Limb (tissue), 2 donors: ENCODE data around the gene KCNIP4.
A peak's percentile ranks its signal among the peaks of the same experiment; 100 is the strongest.

Experiments used
- DNase-seq, 2 donors: peaks; one replicate each; pipeline ENCODE4 v3.0.0-alpha.2; 2016; ENCODE audit errors: extremely low spot score in 2 of 2

Gene KCNIP4

DNA sequence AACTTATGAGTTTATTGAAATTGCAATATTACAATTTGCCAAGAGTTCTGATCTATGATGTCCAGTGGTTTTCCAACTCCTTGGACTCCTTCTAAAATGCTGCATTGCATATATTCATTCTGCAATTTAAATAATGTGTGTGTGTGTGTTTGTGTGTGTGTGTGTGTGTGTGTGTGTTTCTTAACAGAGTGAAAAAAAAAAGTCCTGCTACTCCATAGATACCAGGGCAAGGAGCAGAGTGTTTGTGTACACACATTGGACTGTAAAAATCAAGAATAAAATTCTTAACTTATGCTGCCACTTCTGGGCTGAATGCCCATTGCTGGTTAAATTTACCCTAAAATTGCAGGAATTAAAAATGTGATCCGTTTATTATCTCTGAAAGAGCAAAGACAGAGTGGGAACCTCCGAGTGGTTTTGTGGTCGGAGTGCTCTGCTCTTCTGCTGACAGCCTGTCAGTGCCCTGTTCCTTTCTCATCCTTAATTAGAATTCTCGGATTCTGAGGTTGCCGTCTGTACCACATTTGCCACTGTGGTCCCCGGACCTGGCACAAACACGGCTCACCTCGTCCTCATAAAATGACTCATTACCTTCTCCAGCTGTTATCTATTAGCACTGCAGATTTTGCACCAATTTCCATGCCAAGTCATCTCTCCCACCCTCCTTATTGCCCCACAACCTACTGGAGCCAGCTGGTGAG, 355.5 kb downstream of the KCNIP4 start:
- DNase-seq = peak in 1 of 2 donors; percentile 16

DNA sequence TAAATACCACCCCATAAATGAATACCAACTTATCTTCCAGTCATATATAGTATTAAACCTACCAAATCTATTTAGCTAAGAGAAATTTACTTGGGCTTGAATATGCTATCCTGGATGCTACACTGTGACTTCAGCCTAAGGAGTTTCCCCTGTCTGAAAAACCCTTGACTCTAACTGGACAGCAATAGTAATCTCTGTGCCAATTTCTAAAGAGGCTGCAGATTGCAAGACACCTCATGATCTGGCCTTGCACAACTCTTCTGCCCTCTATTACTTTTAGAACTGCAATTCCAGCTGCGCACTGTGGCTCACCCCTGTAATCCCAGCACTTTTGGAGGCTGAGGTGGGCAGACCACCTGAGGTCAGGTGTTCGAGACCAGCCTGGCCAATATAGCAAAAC, 371.5 kb downstream of the KCNIP4 start:
- no peak for DNase-seq

DNA sequence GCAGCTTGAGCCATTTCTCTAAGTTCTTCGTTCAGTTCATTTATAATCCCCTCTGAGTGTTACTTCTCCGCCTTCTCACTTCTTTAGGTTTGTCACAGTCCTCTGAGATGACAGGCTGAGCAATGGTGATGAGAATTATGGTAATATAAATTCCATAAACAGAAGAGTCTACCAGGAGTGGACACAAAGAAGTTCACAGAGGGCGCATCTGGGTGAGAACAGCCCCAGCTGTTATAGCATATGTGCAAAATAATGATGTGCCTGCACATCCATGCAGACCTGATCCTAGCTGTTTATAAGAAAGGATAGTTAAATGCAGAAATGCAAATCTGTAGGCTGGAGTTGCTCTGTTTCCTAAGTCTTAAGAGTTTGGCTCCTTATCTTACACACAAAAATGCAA, 377.5 kb downstream of the KCNIP4 start:
- no peak for DNase-seq

DNA sequence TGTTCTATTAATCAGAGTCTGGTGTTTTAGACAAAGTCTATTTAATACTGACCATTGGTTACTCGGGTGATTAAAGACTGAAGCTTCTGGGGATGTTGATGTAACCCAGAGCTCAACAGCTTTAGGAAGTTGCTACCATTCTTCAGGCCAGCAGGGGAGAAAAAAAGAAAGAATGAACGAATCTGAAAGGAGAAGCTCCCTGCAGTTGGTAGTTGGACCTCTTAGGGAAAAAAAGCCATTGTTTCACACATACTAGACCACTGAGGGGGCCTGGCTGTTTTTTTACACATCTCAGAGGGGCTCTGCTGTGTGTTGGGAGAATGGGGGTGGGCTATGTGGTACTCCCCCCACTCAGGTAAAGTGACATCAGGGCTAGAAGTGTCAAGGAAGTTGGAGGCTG, 378.9 kb downstream of the KCNIP4 start:
- no peak for DNase-seq

DNA sequence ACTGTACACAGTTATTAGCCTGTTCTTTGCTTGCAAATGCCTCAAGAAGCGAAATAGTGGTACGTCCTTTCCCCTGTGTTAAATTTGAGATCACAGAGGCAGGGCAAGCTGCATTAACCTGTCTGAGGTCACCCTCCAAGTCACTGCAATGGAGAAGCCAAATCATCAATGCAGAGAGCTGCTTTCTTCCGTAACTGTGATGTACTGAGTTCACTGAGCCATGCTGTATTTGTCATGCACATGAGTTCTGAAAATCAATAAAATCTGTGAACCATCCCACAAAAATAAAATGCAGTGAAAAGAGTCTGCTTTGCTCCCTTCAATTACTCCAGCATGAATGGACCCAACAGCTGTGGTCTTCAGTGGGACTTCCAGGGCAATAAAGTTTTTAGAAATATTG, 393.5 kb downstream of the KCNIP4 start:
- DNase-seq = no peak

DNA sequence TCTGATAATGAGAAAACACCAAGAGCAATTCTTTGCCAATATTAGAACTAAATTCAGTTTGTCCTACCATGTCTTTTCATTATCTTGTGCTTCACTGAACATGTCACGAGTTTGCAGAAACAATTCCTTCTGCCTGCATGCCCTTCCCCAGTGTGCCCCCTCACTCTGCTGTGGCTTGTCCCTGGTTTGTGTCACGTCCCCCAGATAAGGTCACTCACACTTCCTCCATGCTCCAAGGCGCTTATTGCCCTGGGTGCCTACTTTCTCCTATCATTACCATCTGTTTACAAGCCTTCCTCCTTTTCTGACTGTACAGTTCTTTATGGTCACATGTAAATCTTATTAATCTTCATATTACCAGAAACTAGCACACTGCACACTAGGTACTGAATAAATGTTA, 394.1 kb downstream of the KCNIP4 start:
- DNase-seq = no peak

DNA sequence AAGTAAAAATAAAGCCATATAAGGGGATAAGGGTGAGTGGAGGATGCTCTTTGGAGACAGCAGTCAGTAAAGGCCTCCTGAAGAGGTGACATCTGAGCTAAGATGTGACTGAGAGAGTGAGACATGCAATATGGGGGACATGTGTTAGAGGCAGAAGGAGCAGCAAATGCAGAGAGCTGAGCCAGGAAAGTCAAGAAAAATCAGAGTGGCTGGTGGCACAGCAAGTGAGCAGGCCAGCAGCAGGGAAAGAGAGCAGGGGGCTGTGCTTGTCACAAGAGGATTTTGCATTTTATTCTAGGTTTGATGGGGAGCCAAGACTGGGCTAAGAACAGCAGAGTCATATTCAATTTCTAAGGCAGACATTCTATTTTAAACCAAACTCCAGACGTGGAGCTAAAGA, 394.5 kb downstream of the KCNIP4 start:
- DNase-seq = no peak

DNA sequence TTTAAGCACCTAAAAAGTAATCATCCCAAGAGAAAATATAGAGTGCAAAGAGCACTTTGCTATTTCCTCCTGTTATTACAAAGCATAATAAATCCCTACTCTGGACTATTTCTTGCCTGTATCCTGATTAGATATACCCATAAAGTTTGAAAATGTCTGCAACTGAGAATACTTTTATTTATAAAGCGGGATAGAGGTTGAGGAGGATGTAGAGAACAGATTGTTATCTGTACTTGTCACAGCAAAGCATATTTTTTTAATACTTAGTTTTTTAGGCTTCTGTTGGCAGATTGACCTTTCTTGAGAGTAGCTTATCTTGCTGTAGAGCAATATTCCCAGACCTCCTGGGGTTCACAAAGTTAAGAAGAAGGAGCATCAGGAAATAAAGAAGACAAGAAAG, 396.1 kb downstream of the KCNIP4 start:
- DNase-seq = no peak

DNA sequence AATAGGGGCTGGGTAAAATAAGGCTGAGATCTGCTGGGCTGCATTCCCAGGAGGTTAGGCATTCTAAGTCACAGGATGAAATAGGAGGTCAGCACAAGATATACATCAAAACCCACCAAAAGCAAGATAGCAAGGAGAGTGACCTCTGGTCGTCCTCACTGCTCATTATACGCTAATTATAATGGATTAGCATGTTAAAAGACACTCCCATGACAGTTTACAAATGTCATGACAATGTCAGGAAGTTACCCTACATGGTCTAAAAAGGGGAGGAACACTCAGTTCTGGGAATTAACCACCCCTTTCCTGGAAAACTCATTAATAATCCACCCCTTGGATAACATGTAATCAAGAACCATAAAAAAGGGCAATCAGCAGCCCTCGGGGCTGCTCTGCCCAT, 403.6 kb downstream of the KCNIP4 start:
- DNase-seq = no peak

DNA sequence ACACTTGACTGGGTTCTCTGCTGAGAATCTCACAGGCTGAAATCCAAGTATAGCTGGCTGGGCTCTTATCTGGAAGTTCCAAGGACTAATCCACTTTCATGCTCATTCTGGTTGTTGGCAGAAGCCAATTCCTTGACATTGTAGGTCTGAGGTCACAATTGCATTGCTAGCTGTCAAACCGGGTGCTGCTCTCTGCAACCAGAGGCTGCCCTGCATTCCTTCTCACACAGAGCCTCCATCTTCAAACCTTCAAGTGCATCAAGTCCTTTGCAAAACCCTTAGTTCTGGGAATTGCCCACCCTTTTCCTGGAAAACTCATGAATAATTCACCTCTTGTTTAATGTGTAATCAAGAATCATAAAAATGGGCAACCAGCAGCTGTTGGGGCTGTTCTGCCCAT, 404.2 kb downstream of the KCNIP4 start:
- no peak for DNase-seq

DNA sequence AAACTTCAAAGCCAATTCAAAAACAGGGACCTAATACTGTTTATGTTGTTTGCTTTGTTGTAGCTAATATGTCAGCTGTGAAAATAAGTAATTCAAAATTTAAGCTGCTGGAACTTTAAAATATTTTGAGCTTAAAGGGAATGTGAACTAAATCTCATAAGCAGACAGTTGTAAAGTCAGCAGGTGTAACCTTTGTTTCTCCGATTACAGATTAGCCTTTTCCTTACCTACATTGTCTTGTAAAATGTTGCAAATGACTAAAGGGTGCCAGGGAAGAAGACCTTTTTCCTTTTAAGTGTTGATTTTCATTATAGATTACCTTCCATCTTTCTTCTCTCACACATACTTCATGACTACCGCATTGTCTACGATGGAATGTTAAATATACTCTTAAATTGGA, 405.1 kb downstream of the KCNIP4 start:
- no peak for DNase-seq

DNA sequence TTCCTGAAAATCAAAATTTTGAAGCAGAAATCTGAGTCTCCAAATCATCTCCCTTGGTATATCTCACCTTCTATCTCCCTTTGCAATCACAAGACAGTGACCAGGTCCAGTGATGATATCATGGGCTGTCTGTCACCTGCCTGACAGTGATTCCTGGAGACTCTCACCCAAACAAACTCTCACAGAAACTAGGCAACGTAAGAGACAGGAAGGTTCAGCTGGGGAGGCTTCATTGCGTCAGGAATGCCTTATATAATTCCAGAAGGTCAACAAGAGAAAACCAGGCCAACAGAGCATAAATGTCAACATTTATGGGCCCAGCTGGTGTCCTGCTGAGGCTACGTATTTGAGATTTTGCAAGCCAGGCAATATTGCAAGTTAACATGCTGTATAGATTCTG, 412.7 kb downstream of the KCNIP4 start:
- DNase-seq = no peak

DNA sequence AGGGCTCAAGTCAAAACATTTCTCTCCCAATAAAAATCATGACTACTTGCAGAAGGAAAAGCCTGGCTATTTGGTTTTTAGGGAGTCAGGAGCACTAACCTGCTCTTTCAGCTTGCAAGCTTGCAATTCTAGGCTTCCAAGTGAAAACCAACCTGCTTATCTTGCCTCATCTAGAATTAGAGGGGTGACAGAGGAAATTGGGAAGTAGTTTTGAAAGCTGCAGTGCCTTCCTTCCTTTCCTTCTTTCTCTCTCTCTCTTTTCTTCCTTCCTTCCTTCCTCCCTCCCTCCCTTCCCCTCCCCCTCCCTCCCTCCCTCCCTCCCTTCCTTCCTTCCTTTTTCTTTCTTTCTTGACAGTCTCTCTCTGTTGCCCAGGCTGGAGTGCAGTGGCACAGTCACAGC, 417.5 kb downstream of the KCNIP4 start:
- DNase-seq = no peak

DNA sequence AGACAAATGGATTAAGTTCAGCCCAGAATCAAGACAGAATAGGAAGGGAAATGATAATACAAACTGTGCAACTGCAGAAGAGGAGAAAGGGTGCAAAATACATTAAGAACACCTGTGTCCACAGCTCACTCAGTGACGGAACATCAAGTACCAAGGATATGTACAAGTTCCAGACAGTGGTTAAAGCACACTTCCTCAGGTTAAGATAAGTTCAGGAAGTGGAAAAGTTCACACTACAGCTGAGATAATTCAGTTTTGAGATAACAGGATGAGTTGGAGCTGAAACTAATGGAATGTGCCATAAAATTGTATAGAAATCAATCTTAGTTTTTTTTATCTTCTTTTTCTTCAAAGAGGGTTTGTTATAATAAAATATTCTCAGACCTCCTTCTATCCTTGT, 419.4 kb downstream of the KCNIP4 start:
- DNase-seq = no peak

DNA sequence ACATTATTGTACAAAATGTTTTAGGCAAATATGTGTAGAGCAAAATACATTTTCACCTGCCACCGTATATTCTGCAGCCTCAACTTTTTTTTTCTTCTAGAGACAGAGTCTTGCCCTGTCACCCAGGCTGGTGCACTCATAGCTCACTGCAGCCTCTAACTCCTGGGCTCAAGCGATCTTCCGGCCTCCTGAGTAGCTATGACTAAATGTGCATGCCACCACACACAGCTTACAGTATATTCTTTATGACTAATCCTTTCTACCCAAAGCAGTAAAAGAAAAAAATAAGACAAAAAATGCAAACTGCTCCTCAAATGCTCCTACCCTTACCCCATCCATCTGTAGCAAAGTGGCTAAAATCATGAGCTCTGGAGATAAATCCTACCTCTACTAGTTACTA, 426.3 kb downstream of the KCNIP4 start:
- DNase-seq = no peak

DNA sequence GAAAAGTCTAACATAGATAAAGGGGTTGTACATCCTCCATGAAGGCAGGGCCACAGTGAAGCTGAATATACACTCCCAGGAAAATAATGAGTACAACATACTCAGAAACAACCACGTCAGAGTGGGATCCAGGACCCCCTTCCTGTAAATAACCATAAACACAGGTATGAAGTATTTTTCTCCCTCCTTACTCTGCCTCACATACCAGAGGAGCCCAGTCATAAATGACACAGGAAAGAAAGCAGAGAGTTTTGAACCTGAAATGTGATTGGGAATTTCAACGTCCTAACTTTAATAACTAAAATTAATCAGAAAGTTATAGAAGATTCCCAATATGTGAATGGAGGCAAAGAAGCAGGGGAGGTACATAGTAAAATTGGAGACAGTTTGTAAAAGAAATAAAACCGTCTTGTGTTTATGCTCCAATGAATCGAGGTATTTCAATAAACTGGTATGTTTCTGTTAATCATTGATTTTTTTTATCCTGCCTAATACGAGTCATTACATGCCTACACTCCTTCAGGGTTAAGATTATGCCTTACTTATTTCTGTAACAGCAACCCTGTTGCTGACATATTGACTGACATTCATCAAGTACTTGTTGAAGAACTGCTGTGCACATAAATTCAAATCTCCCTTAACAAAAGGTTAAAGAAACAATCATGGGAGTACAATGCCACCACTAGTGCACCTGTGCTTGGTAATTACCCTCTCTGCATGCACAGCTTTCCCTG, 431.3 kb downstream of the KCNIP4 start:
- DNase-seq = no peak

DNA sequence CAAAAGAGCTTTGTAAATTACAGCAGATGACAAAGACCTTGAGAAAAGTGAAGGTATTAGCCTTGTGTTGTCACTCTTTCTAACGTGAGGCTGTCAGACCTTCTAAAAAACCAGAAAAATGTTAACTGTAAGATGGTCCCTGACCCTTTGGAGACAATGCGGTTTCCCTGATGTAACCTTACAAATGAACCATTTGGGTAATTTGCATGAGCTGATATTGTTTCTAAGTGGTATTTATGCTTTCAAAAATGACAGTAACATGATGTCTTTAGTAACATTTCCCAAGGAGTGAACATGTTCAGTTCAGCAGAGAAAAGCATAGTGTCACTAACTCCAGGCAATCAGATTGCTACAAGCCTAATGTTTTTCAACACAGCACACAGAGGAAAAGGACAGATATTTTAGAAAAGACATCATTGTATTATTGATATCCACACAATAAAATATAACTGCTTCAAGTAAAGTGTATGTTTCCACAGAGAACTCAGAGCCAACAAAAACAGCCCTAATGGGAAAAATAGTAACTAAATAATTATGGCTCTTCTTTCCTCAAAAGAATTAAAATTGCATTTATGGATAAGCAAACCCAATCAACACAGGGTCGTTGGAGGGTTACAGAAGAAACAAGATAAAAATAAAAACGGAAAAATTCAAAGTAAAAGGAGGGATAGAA, 434.4 kb downstream of the KCNIP4 start:
- no peak for DNase-seq

DNA sequence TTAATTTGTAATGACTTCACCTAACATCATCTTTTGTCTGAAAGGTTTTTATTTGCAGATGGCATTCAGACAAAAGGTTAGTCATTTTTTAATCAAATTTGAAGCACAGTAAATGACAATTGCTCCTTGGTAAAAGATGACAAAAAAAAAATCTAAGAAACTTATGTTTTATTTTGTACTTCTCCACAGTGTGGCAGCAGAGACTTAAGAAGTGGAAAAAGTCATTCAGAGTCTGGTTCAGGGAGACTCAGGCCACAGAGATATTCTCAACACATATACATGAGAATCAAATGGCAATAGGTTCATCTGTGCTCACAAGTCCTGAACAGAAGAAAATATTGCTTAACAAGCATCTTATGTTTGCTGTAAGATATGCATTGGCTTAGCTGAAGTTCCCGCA, 436.2 kb downstream of the KCNIP4 start:
- DNase-seq = peak in 1 of 2 donors; percentile 44

DNA sequence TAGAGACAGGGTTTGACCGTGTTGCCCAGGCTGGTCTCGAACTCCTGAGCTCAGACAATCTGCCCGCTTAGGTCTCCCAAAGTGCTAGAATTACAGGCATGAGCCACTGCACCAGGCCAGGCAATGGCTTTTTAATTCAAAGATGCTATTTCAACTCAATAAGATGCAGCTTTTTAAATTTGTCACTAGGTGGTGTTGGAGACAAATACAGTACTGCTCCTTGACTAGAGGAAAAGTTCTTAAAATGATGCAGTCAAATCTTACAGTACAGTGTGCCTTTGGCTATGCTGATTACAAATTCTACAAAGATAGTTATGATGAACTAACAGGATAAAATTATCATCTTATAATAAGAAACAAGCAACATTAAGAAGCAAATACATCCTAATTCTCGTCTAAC, 441.1 kb downstream of the KCNIP4 start:
- DNase-seq = no peak

DNA sequence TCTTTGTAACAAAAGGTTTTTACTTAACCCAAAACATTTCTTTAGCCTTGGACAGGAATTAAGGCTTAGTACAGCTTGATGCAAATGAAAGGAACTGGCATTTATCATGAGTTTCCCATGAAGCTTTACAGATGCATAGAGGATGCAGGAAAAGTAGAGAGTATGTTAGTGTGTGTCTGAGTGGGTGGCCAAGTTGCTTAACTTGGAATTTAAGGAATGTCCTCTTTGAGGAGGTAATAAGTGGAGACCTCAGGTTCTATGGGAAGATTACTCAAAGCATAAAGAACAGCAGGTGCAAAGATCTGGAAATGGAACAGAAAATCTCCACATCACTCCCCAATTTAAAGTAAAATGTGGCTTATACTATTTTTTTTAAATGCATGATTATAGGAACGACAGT, 457.9 kb downstream of the KCNIP4 start:
- no peak for DNase-seq

DNA sequence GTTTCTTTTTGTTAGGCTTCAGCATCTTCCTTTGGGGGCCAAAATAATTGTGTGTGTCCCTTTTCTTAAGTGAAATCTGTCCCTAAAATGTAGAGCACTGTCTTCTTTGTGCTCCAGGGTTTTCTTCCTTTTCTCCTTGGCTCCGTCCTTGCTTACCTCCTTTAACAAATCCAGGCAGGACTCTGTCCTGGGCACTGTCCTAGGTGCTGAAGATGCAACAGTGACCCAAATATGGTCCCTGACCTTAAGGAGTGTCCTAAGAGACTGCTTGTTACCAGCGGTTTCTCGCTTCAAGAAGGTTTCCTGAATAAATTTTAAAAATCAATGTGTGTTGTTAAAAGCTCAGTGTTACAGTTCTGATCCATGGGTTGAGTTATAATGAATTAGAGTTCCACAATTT, 471.8 kb downstream of the KCNIP4 start:
- DNase-seq = peak in 1 of 2 donors; percentile 16

DNA sequence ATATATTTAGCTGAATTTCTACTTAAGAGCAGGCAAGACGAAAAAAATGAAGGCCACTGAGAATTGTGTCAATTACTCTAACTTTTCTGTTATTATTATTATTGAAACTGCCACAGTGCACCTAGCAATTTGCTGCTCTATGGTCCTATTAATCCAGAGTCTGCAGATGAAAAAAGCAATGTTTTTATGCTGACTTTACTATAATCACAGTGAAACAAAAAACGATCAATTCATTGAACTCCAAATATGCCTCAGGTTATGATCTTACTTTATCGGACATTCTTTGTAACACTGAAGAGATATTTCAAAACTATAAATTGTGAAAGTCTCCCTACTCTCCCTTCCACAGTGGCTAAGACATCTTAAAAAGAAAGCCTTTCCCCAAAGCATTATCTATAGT, 474.4 kb downstream of the KCNIP4 start:
- no peak for DNase-seq

DNA sequence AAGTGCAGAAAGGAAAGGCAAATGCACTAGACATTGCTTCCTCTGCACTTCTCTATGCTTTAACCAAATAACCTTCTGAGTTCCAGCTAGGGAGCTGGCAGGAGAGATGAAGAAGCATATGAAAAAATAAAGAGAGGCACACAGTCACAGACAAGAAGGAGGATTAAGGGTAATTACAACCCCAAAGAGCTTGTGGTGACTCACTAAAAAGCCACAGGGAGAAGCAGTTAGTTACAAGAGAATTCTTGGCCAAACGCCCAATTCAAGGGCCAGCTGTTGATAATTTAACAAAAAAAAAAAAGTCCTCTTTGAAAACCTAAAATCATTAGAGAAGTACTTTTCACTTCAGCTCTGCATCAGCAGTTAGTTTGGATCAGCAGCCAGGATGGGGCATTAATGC, 478.0 kb downstream of the KCNIP4 start:
- no peak for DNase-seq
